ENCODE measurements around the gene SLMAP. TPM values are rescaled to one million over a fixed set of nuclear protein-coding genes. Genes with fewer than 3 reads are reported as not detected.

SLMAP gene
- total RNA-seq, 3 donors from 2014 or later (not counting 1 experiment from before 2014, with no cell fraction given) = 79.4 to 98.6 (median 89.0) TPM

DNA sequence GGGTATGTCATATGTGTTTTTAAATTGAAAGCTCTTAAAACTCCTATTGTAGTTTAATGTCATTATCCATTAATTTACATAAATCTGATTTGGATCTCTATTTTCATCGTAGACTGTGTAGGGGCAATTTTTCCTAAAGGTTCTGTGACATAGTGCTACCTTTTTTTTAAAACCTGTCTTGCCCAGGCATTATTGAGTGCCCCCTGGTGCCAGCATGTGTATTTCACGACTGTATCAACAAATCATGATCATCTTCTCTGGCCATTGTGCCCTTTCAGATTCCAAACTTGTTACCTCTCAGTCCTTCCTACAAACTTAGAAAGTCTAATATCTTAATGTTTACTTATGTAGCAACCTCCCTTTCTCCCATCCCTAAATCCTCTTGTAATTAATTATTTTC lies 154.9 kb downstream of the SLMAP start:
- Histone ChIP-seq H3K27me3 (ENCODE audit: control insufficient read depth, insufficient read depth, low read length) (no peaks in the 10 kb centered on the region), H3K9me3 (ENCODE audit: control insufficient read depth, insufficient read depth, low read length) (no peaks in the 10 kb centered on the region), H3K36me3 (ENCODE audit: control insufficient read depth, insufficient read depth, low read length) (peaks cover 34% of the 10 kb centered on the region), H3K27ac (ENCODE audit: low read length) (no peak overlapping the region), H3K4me3 (ENCODE audit: low read length) (no peak overlapping the region), H3K4me1 (ENCODE audit: control insufficient read depth, insufficient read depth, low read length) (no peaks in the 10 kb centered on the region)
- Mint-ChIP-seq H3K9me3 (no peaks in the 10 kb centered on the region), H3K27ac (no peak overlapping the region), H3K36me3 (peaks cover 14% of the 10 kb centered on the region), H3K4me3 (no peak overlapping the region), H3K4me1 (no peaks in the 10 kb centered on the region), H3K27me3 (ENCODE audit: low read depth in 2 of 2) (no peaks in the 10 kb centered on the region)
- 72% methylated on average over 2 of the region's 2 CpGs for WGBS (ENCODE audit: insufficient coverage)
- peak in 1 of 2 donors; percentile 50 for DNase-seq
- TF ChIP-seq, protein P1, sequence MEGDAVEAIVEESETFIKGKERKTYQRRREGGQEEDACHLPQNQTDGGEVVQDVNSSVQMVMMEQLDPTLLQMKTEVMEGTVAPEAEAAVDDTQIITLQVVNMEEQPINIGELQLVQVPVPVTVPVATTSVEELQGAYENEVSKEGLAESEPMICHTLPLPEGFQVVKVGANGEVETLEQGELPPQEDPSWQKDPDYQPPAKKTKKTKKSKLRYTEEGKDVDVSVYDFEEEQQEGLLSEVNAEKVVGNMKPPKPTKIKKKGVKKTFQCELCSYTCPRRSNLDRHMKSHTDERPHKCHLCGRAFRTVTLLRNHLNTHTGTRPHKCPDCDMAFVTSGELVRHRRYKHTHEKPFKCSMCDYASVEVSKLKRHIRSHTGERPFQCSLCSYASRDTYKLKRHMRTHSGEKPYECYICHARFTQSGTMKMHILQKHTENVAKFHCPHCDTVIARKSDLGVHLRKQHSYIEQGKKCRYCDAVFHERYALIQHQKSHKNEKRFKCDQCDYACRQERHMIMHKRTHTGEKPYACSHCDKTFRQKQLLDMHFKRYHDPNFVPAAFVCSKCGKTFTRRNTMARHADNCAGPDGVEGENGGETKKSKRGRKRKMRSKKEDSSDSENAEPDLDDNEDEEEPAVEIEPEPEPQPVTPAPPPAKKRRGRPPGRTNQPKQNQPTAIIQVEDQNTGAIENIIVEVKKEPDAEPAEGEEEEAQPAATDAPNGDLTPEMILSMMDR (IDR thresholded peaks at IDR 0.05) = peak; percentile 44
- ATAC-seq = peak in 1 of 3 donors; percentile 41
- intact Hi-C loops (cut with micrococcal nuclease) = loop anchor here (1.0 kb wide), 1 partner anchor 514 kb away; no protein-coding TSS in a partner anchor

DNA sequence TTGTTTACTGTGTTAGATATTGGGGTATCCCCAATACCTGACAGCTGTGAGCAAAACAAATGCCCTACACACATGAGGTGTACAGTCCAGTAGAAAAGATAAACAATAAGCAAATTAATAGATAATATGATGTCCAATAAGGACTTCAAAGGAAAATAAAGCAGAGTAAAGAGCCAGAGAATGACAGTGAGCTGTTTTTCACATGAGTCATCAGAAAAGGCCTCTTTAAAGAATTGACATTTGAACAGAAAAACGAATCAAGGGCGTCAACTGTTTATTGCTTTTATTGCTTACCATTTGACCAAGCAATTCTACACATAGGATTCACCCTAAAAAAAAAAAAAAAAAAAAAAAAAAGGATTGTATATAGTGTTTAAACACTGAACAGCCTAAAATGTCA lies 155.5 kb downstream of the SLMAP start:
- 92% methylated on average over 2 of the region's 2 CpGs for WGBS (ENCODE audit: insufficient coverage)
- Mint-ChIP-seq H3K9me3 (no peaks in the 10 kb centered on the region), H3K36me3 (peaks cover 20% of the 10 kb centered on the region), H3K27ac (no peak overlapping the region), H3K4me1 (no peaks in the 10 kb centered on the region), H3K27me3 (ENCODE audit: low read depth in 2 of 2) (no peaks in the 10 kb centered on the region), H3K4me3 (no peak overlapping the region)
- no peaks in the 10 kb centered on the region for H3K4me1 ChIP-seq (ENCODE audit: control insufficient read depth, insufficient read depth, low read length)
- no peak overlapping the region for H3K4me3 ChIP-seq (ENCODE audit: low read length)
- DNase-seq = no peak
- H3K9me3 ChIP-seq (ENCODE audit: control insufficient read depth, insufficient read depth, low read length) = no peaks in the 10 kb centered on the region
- no peak for ATAC-seq
- no peak overlapping the region for H3K27ac ChIP-seq (ENCODE audit: low read length)
- H3K36me3 ChIP-seq (ENCODE audit: control insufficient read depth, insufficient read depth, low read length) = peaks cover 39% of the 10 kb centered on the region
- H3K27me3 ChIP-seq (ENCODE audit: control insufficient read depth, insufficient read depth, low read length) = no peaks in the 10 kb centered on the region
- TF ChIP-seq, protein P1 (IDR thresholded peaks at IDR 0.05) = no peak
- intact Hi-C loops (cut with micrococcal nuclease) = loop anchor here (1.0 kb wide), 1 partner anchor 514 kb away; no protein-coding TSS in a partner anchor

DNA sequence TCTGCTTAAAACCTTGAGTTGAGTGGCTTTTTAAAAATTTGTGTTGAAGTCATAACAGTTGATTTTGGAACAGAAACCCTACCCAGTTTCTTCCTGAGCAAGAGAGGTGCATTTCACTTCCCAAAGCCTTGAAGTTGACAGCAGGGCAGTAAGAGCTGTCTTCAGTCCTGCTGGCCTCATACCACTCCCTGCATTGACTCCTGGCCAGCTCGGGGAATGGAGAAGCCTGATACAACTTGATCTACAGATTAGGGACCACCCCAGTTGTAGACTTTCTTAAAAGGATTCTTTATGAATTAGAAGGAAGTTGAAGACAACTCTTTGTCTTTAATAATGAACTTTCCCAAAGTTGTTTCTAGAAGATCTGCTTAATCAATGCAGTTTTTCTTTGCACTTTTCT lies 161.5 kb downstream of the SLMAP start:
- H3K36me3 Mint-ChIP-seq = peaks cover 36% of the 10 kb centered on the region
- WGBS (ENCODE audit: insufficient coverage) = 90% methylated on average over 1 of the region's 1 CpG
- TF ChIP-seq, protein P1 (IDR thresholded peaks at IDR 0.05) = no peak
- H3K27ac Mint-ChIP-seq = no peak overlapping the region
- intact Hi-C loops (cut with micrococcal nuclease) = no loop called here
- Histone ChIP-seq H3K9me3 (ENCODE audit: control insufficient read depth, insufficient read depth, low read length) (no peaks in the 10 kb centered on the region), H3K4me1 (ENCODE audit: control insufficient read depth, insufficient read depth, low read length) (no peaks in the 10 kb centered on the region), H3K27ac (ENCODE audit: low read length) (no peak overlapping the region), H3K4me3 (ENCODE audit: low read length) (no peak overlapping the region), H3K36me3 (ENCODE audit: control insufficient read depth, insufficient read depth, low read length) (peaks cover 52% of the 10 kb centered on the region), H3K27me3 (ENCODE audit: control insufficient read depth, insufficient read depth, low read length) (no peaks in the 10 kb centered on the region)
- H3K9me3 Mint-ChIP-seq = no peaks in the 10 kb centered on the region
- ATAC-seq (no peak), DNase-seq (no peak)
- H3K27me3 Mint-ChIP-seq (ENCODE audit: low read depth in 2 of 2) = no peaks in the 10 kb centered on the region
- H3K4me1 Mint-ChIP-seq = no peaks in the 10 kb centered on the region
- H3K4me3 Mint-ChIP-seq = no peak overlapping the region
